ENCODE data around the gene IL1R1.

IL1R1 gene

GRCh38 chr2:102204638-102205037 lies 62.1 kb downstream of the IL1R1 start:
- no peak for DNase-seq (ENCODE audit: low spot score)

GRCh38 chr2:102206666-102207341 lies 64.3 kb downstream of the IL1R1 start:
- DNase-seq (ENCODE audit: low spot score) = no peak

GRCh38 chr2:102208774-102209173 lies 66.2 kb downstream of the IL1R1 start:
- DNase-seq (ENCODE audit: low spot score) = no peak

- DNase-seq (ENCODE audit: low spot score) = no peak
These were observed 66.9 kb downstream of the IL1R1 start for GRCh38 chr2:102209474-102209873.

DNA sequence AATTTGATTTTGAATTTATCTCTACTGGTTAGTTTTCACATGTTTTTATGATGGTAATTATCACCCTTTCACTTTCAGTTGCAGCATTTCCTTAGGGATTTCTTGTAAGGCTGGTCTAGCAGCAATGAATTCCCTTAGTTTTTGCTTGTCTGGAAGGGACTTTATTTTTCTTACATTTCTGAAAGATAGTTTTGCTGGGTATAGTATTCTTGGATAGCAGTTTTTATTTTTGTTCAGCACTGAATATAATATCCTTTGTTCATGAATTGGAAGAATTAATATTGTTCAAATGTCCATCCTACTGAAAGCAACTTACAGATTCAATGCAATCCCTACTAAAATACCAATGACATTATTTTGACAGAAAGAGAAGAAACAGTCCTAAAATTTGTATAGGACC lies 74.5 kb downstream of the IL1R1 start:
- no peak for DNase-seq (ENCODE audit: low spot score)

- DNase-seq (ENCODE audit: low spot score) = no peak
These were observed 82.5 kb downstream of the IL1R1 start for GRCh38 chr2:102224824-102225739.

DNA sequence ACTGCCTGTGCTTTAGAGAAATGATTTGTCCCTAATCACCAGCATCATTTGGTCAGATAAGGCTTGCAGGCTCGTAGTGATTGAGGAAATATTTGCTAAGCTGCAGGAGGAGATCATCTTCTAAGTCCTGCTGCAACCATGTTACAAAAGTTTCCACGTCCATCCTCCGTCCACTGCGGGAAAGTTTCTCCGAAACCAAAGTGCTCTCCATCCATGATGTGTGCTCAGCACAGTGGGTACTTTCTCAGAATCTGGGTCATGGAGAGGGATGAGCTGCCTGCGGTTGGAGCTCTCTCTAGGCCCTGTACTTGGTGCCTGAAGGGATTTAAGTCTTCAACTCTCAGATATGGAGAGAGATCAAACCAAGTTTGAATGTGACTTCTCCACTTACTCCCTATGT lies 83.6 kb downstream of the IL1R1 start:
- DNase-seq (ENCODE audit: low spot score) = no peak

DNA sequence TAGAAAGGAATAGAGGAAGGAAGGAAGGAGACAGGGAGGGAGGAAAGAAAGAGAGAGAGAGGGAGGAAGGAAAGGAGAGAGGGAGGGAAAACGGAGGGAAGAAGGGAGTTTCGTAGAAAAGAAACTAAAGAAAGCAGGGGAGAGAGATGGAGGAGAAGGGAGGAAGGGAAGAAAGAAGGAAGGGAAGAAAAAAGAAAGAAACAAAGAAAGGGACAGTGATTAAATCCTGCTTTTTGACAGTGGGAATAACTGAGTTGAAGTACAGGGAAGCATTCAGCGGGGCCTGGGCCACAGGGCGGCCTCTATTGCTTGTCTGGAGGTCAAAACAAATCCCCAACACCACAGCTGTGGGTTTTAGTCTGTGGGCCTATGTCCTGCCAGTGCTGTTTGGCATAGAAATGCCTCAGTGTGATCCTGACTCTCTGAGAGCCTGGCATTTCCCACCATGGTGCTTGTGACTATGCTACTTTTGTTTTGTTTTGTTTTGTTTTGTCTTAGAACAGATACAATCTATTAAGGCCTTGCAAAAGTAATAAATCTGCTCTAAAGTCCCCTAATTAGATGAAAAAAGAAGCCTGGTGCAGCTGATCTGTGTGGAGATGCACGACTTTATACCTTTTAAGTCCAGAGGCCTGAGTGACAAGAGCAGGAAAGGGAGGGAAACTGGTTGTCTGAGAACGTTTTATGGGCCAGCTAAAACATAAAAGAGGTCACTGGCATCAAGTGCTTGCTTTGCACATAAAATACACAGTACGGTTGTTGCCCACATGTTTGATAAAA lies 84.3 kb downstream of the IL1R1 start:
- no peak for DNase-seq (ENCODE audit: low spot score)

GRCh38 chr2:102229141-102229769 lies 86.7 kb downstream of the IL1R1 start:
- DNase-seq (ENCODE audit: low spot score) = no peak

Measured in hematopoietic multipotent progenitor cell treated with erythropoietin and hydrocortisone succinate and interleukin-3 and kit ligand, for 15 days (in vitro differentiated cells).